Measurements from ENCODE around the gene LRRC37A3. TPM values are rescaled to one million over a fixed set of nuclear protein-coding genes. Genes with fewer than 3 reads are reported as not detected.
"Not testable (repeated sequence)": the region's sequence is repeated elsewhere in the genome, so short reads cannot be mapped to it uniquely, and the experiment has no call there.

The LRRC37A3 gene
- total RNA-seq, 2 donors from 2014 or later, result 5.5 to 22.0 TPM

DNA sequence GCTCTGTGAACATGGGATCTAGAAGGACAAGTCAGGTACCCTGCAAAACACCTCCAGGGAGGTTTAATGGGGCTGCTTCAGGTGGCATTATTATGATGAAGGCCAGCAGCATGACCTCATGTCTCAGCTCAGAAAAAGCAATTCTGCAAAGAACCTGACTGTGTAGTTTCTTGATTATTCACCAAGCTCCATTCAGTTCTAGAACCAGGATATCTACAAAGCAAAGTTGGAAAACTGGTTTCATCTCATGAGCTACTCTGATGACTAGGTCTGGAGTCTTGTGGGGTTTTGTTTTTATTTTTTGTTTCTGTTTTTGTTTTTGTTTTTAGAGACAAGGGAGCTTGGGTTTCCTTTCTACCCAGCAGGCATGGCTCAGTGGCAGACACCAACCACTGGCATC is 19.0 kb upstream of the LRRC37A3 start:
- no peak overlapping the region for H3K27ac Mint-ChIP-seq
- no peaks in the 10 kb centered on the region for H3K36me3 Mint-ChIP-seq (ENCODE audit: insufficient read depth in 2 of 2)
- peak; percentile 13 to 41 for ATAC-seq (replicated peaks in 1 of 2)
- H3K4me1 Mint-ChIP-seq (ENCODE audit: low read depth), result peaks cover 5% of the 10 kb centered on the region
- peaks cover 11% of the 10 kb centered on the region for H3K27me3 Mint-ChIP-seq (ENCODE audit: low read depth)
- H3K4me3 Mint-ChIP-seq, result no peak overlapping the region
- DNase-seq, result no peak
- no peaks in the 10 kb centered on the region for H3K9me3 Mint-ChIP-seq

GRCh38 chr17:64936117-64936516 is 16.8 kb upstream of the LRRC37A3 start:
- no peak overlapping the region for H3K27ac Mint-ChIP-seq
- H3K27me3 Mint-ChIP-seq (ENCODE audit: low read depth), result peaks cover 11% of the 10 kb centered on the region
- H3K36me3 Mint-ChIP-seq (ENCODE audit: insufficient read depth in 2 of 2), result no peaks in the 10 kb centered on the region
- H3K4me1 Mint-ChIP-seq (ENCODE audit: low read depth), result peaks cover 9% of the 10 kb centered on the region
- H3K4me3 Mint-ChIP-seq, result no peak overlapping the region
- ATAC-seq (replicated peaks in 1 of 2), result no peak
- no peak for DNase-seq
- no peaks in the 10 kb centered on the region for H3K9me3 Mint-ChIP-seq

GRCh38 chr17:64934284-64934778 is 15.1 kb upstream of the LRRC37A3 start:
- not testable (repeated sequence) for DNase-seq; H3K4me3 Mint-ChIP-seq; H3K27ac Mint-ChIP-seq; H3K9me3 Mint-ChIP-seq; H3K36me3 Mint-ChIP-seq (ENCODE audit: insufficient read depth in 2 of 2); ATAC-seq (replicated peaks in 1 of 2); H3K27me3 Mint-ChIP-seq (ENCODE audit: low read depth)
- peaks cover 24% of the 10 kb centered on the region for H3K4me1 Mint-ChIP-seq (ENCODE audit: low read depth)

DNA sequence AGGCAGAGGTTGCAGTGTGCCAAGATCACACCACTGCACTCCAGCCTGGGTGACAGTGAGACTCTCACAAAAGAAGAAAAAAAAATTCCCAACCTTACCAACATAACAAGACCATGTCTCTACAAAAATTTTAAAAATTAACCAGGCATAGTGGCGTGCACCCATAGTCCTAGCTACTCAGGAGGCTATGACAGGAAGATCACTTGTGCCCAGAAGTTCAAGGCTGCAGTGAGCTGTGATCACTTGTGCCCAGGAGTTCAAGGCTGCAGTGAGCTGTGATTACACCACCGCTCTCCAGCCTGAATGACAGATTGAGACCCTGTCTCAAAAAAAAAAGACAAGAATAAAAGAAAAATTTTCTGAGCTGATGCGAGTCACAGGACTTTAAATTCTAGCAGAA is 13.6 kb upstream of the LRRC37A3 start:
- not testable (repeated sequence) for H3K36me3 Mint-ChIP-seq (ENCODE audit: insufficient read depth in 2 of 2); H3K27me3 Mint-ChIP-seq (ENCODE audit: low read depth)

GRCh38 chr17:64930374-64930773 is 11.1 kb upstream of the LRRC37A3 start:
- H3K36me3 Mint-ChIP-seq (ENCODE audit: insufficient read depth in 2 of 2); ATAC-seq (replicated peaks in 1 of 2); H3K27me3 Mint-ChIP-seq (ENCODE audit: low read depth); H3K9me3 Mint-ChIP-seq; DNase-seq; H3K27ac Mint-ChIP-seq; H3K4me3 Mint-ChIP-seq: not testable (repeated sequence)
- peaks cover 42% of the 10 kb centered on the region for H3K4me1 Mint-ChIP-seq (ENCODE audit: low read depth)

More for the DNA sequence above, 13.6 kb upstream of the LRRC37A3 start:
- DNase-seq; ATAC-seq (replicated peaks in 1 of 2); H3K27ac Mint-ChIP-seq; H3K9me3 Mint-ChIP-seq; H3K4me3 Mint-ChIP-seq: not testable (repeated sequence)
- peaks cover 24% of the 10 kb centered on the region for H3K4me1 Mint-ChIP-seq (ENCODE audit: low read depth)

DNA sequence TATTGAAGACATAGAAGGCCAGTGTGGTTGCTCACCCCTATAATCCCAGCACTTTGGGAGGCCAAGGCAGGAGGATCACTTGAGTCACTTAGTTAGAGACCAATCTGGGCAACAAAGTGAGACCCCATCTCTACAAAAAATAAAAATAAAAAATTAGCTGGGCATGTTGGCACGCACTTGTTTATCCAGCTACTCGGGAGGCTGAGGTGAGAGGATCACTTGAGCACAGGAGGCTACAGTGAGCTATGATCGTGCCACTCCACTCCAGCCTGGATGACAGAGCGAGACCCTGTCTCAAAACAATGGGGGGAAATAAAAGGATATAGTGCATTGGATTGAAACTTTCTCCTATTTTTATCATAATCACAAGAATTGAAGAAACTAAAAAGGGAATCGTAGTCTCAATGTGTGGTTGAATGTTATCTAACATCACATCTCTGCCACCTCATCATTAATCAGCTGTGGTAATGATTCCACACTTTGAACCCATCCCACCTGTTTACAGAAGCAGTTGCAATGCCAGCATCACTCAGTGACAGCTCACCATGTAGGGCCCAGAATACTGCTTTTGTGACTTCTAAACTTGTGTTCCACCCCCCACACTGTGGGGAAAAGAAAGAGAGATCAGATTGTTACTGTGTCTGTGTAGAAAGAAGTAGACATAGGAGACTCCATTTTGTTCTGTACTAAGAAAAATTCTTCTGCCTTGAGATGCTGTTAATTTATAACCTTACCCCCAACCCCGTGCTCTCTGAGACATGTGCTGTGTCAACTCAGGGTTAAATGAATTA is 10.3 kb upstream of the LRRC37A3 start:
- H3K4me1 Mint-ChIP-seq (ENCODE audit: low read depth), result peaks cover 42% of the 10 kb centered on the region
- H3K27ac Mint-ChIP-seq; H3K27me3 Mint-ChIP-seq (ENCODE audit: low read depth); H3K36me3 Mint-ChIP-seq (ENCODE audit: insufficient read depth in 2 of 2); H3K9me3 Mint-ChIP-seq; H3K4me3 Mint-ChIP-seq: not testable (repeated sequence)
- peak; percentile 32 to 81 for DNase-seq
- ATAC-seq (replicated peaks in 1 of 2), result peak; percentile 93 to 99

- H3K4me1 Mint-ChIP-seq (ENCODE audit: low read depth), result peaks cover 42% of the 10 kb centered on the region
- H3K9me3 Mint-ChIP-seq; H3K27ac Mint-ChIP-seq; DNase-seq; H3K4me3 Mint-ChIP-seq; ATAC-seq (replicated peaks in 1 of 2); H3K36me3 Mint-ChIP-seq (ENCODE audit: insufficient read depth in 2 of 2); H3K27me3 Mint-ChIP-seq (ENCODE audit: low read depth): not testable (repeated sequence)
Measured at GRCh38 chr17:64928701-64929100, 9.4 kb upstream of the LRRC37A3 start.

DNA sequence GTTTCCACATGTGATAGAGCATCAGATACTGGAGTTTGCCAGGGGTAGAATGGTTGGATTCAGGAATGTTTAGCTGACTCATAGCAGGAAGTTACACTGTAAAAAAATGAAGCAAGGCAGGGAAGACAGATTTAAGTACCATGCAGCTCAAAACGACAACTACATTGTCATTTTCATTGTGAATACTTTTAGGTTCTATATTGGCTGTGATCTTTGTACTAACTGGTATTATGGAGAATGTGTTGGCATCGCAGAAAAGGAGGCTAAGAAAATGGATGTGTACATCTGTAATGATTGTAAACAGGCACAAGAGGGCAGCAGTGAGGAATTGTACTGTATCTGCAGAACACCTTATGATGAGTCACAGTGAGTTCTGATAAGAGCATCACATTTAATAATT is 8.2 kb upstream of the LRRC37A3 start:
- not testable (repeated sequence) for H3K27ac Mint-ChIP-seq; H3K27me3 Mint-ChIP-seq (ENCODE audit: low read depth); H3K9me3 Mint-ChIP-seq; H3K36me3 Mint-ChIP-seq (ENCODE audit: insufficient read depth in 2 of 2)
- peak; percentile 77 to 79 for DNase-seq
- peak; percentile 28 to 61 for ATAC-seq (replicated peaks in 1 of 2)
- Mint-ChIP-seq H3K4me3 (peak overlapping the region in 1 of 2 donors; percentile 8), H3K4me1 (ENCODE audit: low read depth) (peaks cover 52% of the 10 kb centered on the region)

DNA sequence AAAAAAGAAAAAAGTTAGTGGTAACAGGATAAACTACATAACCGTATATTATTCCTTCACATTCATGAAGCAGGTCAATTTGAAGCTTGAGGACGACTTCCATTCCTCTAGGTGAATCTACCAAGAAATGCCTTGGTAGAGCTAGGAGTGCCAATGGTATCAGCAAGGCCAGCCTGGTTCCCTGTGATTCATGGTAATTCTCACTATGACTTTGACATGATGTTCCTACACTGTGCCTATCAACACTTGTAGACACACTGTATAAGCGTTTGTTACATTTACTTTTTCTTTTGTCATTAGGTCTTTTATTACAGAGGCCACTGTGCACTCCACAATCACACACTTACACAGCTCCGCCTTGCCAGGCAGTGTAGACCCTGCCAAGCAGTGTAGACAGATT is 7.2 kb upstream of the LRRC37A3 start:
- not testable (repeated sequence) for H3K36me3 Mint-ChIP-seq (ENCODE audit: insufficient read depth in 2 of 2); H3K4me3 Mint-ChIP-seq; H3K9me3 Mint-ChIP-seq; H3K27me3 Mint-ChIP-seq (ENCODE audit: low read depth); H3K27ac Mint-ChIP-seq
- peak in 1 of 2 donors; percentile 38 for DNase-seq
- H3K4me1 Mint-ChIP-seq (ENCODE audit: low read depth), result peaks cover 49% of the 10 kb centered on the region
- peak; percentile 56 to 68 for ATAC-seq (replicated peaks in 1 of 2)

- not testable (repeated sequence) for H3K9me3 Mint-ChIP-seq; ATAC-seq (replicated peaks in 1 of 2); DNase-seq; H3K4me3 Mint-ChIP-seq; H3K27me3 Mint-ChIP-seq (ENCODE audit: low read depth); H3K27ac Mint-ChIP-seq; H3K36me3 Mint-ChIP-seq (ENCODE audit: insufficient read depth in 2 of 2)
- peaks cover 41% of the 10 kb centered on the region for H3K4me1 Mint-ChIP-seq (ENCODE audit: low read depth)
Measured at GRCh38 chr17:64925244-64925643, 6.0 kb upstream of the LRRC37A3 start.

DNA sequence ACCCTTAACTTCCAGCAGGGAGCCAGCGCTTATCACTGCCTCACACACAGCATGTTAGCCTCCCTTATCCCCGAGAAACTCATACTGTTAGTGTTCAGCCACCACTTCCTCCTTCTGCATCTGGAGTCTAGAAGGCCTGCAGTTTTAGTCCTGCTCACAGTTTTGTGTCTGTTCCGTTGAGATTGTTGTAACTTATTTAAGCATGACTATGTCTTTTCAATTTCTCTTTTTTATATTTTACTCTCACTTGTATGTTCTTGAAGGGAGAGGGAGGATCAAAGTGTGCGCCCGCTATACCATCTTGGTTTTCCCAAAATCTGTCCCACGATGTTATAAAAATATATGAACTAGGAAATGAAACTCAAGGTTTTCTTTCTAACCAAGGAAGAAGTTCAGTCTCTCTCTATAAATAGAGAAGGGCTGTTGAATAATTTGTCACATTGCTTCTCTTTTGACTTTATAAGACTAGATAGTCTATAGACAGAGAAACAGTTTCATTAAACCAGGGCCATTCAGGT is 3.8 kb upstream of the LRRC37A3 start:
- not testable (repeated sequence) for H3K9me3 Mint-ChIP-seq

DNA sequence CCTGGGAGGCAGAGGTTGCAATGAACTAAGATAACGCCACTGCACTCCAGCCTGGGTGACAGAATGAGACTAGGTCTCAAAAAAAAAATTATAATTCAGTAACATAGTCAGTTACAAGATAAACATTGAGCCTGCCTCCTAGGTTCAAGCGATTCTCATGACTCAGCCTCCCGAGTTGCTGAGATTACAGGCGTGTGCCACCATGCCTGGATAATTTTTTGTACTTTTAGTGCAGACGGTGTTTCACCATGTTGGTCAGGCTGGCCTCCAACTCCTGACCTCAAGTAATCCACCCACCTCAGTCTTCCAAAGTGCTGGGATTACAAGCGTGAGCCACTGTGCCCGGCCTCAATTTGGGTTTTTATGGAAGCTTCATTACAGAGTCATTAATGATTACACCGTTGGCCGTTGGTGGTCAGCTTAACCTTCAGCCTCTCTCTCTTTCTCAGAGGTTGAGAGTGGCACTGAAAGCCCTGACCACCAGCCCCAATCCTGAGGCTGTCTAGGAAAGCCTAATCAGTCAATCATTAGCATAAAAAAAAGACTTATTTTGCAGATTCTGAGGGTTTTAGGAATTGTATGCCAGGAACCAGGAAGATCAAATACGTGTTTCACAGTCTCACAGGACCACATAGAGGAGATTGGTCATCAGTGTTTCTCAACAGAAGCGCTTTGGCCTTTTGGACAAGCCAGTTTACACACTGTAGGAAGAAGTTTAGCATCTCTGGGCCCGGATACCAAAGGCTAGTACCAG is 1.3 kb upstream of the LRRC37A3 start:
- Mint-ChIP-seq H3K4me1 (ENCODE audit: low read depth) (peaks cover 18% of the 10 kb centered on the region), H3K27me3 (ENCODE audit: low read depth) (no peaks in the 10 kb centered on the region), H3K9me3 (no peaks in the 10 kb centered on the region), H3K36me3 (ENCODE audit: insufficient read depth in 2 of 2) (no peaks in the 10 kb centered on the region), H3K4me3 (peak overlapping the region; percentile 90), H3K27ac (no peak overlapping the region)
- no peak for ATAC-seq (replicated peaks in 1 of 2)
- no peak for DNase-seq

More for the DNA sequence above, 3.8 kb upstream of the LRRC37A3 start:
- H3K4me3 Mint-ChIP-seq; H3K36me3 Mint-ChIP-seq (ENCODE audit: insufficient read depth in 2 of 2); H3K27me3 Mint-ChIP-seq (ENCODE audit: low read depth); ATAC-seq (replicated peaks in 1 of 2); DNase-seq; H3K27ac Mint-ChIP-seq: not testable (repeated sequence)
- H3K4me1 Mint-ChIP-seq (ENCODE audit: low read depth), result peaks cover 36% of the 10 kb centered on the region

DNA sequence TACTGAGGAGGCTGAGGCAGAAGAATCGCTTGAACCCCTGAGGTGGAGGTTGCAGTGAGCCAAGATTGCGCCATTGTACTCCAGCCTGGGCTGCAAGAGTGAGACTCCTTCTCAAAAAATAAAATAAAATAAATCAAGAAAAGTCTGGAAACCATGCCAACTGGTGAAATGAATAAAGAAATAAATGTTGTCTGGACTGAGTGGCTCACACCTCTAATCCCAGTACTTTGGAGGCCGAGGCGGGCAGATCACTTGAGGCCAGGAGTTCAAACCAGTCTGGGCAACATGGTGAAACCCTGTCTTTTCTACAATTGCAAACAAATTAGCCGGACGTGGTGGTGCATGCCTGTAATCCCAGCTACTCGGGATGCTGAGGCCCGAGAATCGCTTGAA is 744 bp upstream of the LRRC37A3 start:
- Mint-ChIP-seq H3K27ac (peak overlapping the region; percentile 81), H3K9me3 (no peaks in the 10 kb centered on the region), H3K4me1 (ENCODE audit: low read depth) (peaks cover 18% of the 10 kb centered on the region), H3K36me3 (ENCODE audit: insufficient read depth in 2 of 2) (no peaks in the 10 kb centered on the region), H3K4me3 (peak overlapping the region; percentile 90), H3K27me3 (ENCODE audit: low read depth) (no peaks in the 10 kb centered on the region)
- DNase-seq (no peak), ATAC-seq (replicated peaks in 1 of 2) (no peak)
